K562 (cell line): Measurements from ENCODE around the gene CCDC73. TPM values are rescaled to one million over a fixed set of nuclear protein-coding genes. Genes with fewer than 3 reads are reported as not detected.

ENCODE experiments used
- ADNP ChIP-seq: fragments of 200-800 bp; sonication (Bioruptor generic); IDR thresholded peaks from 2 replicates; pipeline ENCODE4 v1.6.1; 2016; ENCODE audit warnings: missing genetic modification characterization, missing compliant biosample characterization
- CHD2 ChIP-seq: IDR thresholded peaks from 2 replicates; pipeline ENCODE4 v1.6.1; 2011; ENCODE audit warnings: low read depth, low read length
- NCOA4 ChIP-seq: fragments of 450-650 bp; IDR thresholded peaks from 2 replicates; pipeline ENCODE4 v1.6.1; 2018; ENCODE audit warnings: mild to moderate bottlenecking; ENCODE audit not compliant: partially characterized antibody
- RBM25 ChIP-seq: fragments of 200-400 bp; formaldehyde crosslinking; IDR thresholded peaks from 2 replicates; pipeline ENCODE4 v1.6.1; 2018; ENCODE audit warnings: low read length, low read depth, moderate library complexity; ENCODE audit not compliant: severe bottlenecking
- SRSF3 ChIP-seq: fragments of 200-400 bp; formaldehyde crosslinking; IDR thresholded peaks from 2 replicates; pipeline ENCODE4 v1.6.1; 2016; ENCODE audit warnings: mild to moderate bottlenecking, low read length, moderate library complexity; ENCODE audit not compliant: insufficient read depth
- polyA plus RNA-seq, 8 experiments: library from polyadenylated mRNA; depleted of rRNA in 4 of 8; stranded (reverse) in 5 of 8; unstranded in 3 of 8; fragments of >200 nt; fragmentation: Nextera tagmentation in 2 of 8; fragmentation: Illumina TruSeq in 1 of 8; extraction: Ambion mirVana in 2 of 8; extraction: Trizol in 1 of 8; gene quantifications; 2 replicates each; pipeline versions ENCODE4 v1.2.1 to v1.2.3, GENCODE V29; 2011 to 2014; ENCODE audit warnings: inconsistent platforms in 1 of 8, missing spikeins in 1 of 8
- total RNA-seq, 7 experiments: library from RNA; depleted of rRNA in 6 of 7; stranded (reverse); fragments of >200 nt in 6 of 7; fragmentation: Illumina TruSeq in 2 of 7; extraction: Trizol in 2 of 7; gene quantifications; 2 replicates each; pipeline versions ENCODE4 v1.2.1 to v1.2.3, GENCODE V29; 2011 to 2021; ENCODE audit warnings: low replicate concordance in 1 of 7
- TF ChIP-seq, protein P1 (sequence below): IDR thresholded peaks from 2 replicates; pipeline ENCODE4 v1.6.1; 2011; ENCODE audit not compliant: insufficient read length; ENCODE audit errors: extremely low read depth
- TF ChIP-seq, protein P2 (sequence below): sonication (generic); formaldehyde crosslinking; IDR thresholded peaks from 2 replicates; pipeline ENCODE4 v1.8.0; 2022; ENCODE audit warnings: mild to moderate bottlenecking, missing genetic modification reagents
- TF ChIP-seq, protein P3 (sequence below): fragments of 250-450 bp; sonication (Bioruptor Pico); IDR thresholded peaks from 2 replicates; pipeline ENCODE4 v1.8.0; 2022; ENCODE audit warnings: moderate library complexity, mild to moderate bottlenecking, inconsistent platforms

CCDC73 gene
- total and polyA plus RNA-seq, 9 of the 15 experiments (the other 6 are each of a cell fraction or from before 2014, with no cell fraction given) = 0.20 to 0.21 TPM; not detected in 7

DNA sequence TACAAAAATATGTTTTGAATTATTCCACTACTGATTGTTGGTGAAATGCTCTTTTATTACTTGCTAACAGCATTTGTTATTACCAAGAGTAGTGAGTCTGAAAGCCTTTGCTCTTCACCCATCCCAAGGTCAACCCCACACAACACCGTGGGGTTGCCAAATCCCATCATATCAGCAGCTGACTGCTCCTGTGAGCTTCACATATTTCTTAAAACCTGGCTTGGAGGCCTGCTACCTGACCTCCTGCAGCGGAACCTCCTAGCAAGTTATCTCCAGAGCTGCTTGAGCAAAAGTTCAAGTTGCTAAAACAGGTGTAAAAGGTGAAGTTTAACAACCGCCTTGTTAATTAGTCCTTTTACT lies 230.9 kb downstream of the CCDC73 start (continued):
- TF ChIP-seq CHD2 (no peak), NCOA4 (no peak), RBM25 (no peak), ADNP (no peak), SRSF3 (no peak)
- TF ChIP-seq, protein P1, sequence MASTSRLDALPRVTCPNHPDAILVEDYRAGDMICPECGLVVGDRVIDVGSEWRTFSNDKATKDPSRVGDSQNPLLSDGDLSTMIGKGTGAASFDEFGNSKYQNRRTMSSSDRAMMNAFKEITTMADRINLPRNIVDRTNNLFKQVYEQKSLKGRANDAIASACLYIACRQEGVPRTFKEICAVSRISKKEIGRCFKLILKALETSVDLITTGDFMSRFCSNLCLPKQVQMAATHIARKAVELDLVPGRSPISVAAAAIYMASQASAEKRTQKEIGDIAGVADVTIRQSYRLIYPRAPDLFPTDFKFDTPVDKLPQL = no peak
- TF ChIP-seq, protein P2, sequence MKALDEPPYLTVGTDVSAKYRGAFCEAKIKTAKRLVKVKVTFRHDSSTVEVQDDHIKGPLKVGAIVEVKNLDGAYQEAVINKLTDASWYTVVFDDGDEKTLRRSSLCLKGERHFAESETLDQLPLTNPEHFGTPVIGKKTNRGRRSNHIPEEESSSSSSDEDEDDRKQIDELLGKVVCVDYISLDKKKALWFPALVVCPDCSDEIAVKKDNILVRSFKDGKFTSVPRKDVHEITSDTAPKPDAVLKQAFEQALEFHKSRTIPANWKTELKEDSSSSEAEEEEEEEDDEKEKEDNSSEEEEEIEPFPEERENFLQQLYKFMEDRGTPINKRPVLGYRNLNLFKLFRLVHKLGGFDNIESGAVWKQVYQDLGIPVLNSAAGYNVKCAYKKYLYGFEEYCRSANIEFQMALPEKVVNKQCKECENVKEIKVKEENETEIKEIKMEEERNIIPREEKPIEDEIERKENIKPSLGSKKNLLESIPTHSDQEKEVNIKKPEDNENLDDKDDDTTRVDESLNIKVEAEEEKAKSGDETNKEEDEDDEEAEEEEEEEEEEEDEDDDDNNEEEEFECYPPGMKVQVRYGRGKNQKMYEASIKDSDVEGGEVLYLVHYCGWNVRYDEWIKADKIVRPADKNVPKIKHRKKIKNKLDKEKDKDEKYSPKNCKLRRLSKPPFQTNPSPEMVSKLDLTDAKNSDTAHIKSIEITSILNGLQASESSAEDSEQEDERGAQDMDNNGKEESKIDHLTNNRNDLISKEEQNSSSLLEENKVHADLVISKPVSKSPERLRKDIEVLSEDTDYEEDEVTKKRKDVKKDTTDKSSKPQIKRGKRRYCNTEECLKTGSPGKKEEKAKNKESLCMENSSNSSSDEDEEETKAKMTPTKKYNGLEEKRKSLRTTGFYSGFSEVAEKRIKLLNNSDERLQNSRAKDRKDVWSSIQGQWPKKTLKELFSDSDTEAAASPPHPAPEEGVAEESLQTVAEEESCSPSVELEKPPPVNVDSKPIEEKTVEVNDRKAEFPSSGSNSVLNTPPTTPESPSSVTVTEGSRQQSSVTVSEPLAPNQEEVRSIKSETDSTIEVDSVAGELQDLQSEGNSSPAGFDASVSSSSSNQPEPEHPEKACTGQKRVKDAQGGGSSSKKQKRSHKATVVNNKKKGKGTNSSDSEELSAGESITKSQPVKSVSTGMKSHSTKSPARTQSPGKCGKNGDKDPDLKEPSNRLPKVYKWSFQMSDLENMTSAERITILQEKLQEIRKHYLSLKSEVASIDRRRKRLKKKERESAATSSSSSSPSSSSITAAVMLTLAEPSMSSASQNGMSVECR (CRISPR knock-in tag) = no peak
- TF ChIP-seq, protein P3, sequence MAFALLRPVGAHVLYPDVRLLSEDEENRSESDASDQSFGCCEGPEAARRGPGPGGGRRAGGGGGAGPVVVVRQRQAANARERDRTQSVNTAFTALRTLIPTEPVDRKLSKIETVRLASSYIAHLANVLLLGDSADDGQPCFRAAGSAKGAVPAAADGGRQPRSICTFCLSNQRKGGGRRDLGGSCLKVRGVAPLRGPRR (CRISPR knock-in tag) = no peak
- TF ChIP-seq, all 486 proteins: peak for 0
